Stimulated activated CD8-positive, alpha-beta memory T cell treated with anti-CD3 and anti-CD28 coated beads, Interleukin-2, amount 100 ng/mL, for 1 hour (primary cell): Measurements from ENCODE around the gene PDPK1.
"Not testable (repeated sequence)": the region's sequence is repeated elsewhere in the genome, so short reads cannot be mapped to it uniquely, and the experiment has no call there.

Source experiments
- DNase-seq, 2 donors: peaks; one replicate each; pipeline ENCODE4 v3.0.0-alpha.2; 2020; ENCODE audit warnings: low read depth in 2 of 2

Gene PDPK1

DNA sequence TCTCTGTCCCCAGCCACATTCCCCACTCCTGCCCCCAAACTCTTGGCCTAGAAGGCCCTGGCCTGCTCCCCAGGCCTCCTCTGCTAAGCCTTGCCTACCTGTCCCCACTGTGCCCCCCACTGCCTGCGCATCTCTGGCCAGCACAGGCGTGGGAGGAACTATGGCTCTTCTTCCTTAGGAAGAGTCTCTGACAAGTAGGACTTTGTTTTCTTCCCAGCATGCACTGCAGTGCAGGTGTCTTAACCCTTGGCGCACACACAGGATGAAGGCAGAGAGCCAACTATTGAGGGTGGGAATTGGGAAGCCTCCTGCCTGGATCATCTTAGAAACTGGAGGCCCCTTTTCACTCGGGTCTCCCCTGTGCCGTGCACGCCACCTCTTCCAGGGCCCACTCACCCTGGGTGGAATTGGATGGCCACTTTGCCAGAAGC, 14.0 kb upstream of the PDPK1 start:
- DNase-seq: no peak

DNA sequence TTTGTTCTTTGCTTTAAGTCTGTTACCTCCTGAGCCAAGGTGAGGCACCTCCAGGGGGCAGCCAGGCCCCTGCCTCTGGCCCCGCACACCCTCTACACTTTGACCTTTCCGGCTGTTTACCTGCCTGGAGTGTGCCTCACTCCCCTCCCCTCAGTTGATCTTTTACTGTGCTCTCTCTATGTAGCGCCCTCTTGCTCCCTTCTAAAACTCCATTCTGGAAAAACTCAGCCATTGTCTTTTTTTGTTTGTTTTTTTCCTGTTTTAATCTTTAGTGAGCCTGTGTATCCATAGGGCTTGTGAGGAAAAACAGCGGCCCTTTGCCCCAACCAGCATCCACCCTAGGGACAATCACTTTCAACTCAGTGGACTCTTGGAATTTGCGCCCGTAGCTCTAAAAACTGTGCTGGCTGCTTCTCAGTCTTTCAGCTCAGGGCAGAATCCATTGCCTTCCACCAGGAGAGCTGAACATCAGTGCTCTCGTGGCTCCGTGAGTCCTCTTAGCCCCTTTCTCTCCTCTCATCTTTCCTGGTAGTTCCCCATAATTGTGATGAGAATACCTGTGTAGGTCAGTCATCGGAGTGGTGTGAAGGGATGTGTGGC, 13.4 kb upstream of the PDPK1 start:
- DNase-seq: no peak

DNA sequence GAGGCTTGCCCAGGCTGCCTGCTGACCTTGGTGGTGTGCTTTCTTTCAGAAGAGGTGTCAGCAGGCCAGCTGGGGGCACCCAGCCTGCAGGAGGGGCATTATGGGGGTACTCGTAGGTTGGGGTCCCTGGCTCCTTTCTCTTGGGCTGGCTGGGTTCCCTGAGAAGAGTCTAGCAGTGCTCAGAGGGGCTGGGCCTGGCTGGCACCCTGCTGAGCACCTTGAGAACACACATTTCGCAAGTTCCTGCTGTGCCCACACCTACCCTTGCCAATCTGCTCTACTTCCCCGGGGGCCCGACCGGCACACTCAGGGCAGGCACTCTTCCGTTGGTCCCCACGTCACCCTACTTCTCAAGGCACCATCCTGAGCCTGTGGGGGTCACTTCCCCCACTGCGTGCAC, 11.7 kb upstream of the PDPK1 start:
- no peak for DNase-seq

DNA sequence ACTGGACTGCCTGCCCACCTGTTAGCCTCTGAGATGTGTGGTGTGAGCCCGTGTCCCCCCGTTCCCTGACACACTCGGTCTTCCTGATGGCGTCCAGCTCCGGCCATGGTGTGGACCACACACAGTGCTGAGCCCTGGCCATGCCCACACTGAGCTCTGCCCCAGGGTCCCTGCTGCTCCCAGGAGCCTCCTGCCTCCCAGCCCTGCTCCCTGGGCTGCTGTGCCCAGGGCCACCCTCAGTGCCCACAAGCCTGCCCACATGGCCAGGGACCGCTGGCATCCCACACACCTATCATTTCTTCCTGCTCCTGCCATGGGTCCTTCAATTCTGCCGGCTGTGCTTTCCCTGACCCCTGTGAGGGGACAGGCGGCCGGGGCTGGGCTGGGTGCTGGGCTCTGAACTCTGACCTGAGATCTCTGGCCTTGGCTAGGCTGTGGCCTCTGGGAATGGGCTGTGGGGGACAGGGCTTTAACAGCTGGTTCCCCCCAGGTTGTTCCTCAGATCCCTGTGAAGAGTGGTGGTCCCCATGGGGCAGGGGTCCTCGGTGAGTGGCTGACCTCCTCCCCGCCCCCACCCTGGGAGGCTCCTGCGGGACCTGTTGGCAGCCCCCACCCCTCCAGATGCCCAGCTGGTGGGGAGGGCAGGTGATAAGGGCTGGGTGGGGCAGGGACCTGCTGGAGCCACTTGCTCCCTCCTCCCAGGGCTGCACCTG, 10.6 kb upstream of the PDPK1 start:
- DNase-seq: no peak

DNA sequence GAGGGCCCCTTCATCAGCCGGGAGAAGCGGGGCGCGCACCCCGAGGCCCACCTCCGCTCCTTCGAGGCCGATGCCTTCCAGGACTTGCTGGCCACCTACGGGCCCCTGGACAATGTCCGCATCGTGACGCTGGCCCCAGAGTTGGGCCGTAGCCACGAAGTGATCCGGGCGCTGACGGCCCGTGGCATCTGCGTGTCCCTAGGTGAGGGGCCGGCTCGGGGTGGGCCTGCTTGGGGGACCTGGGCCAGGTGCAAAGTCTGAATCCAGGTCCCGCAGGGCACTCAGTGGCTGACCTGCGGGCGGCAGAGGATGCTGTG, 10.1 kb upstream of the PDPK1 start:
- DNase-seq: no peak

DNA sequence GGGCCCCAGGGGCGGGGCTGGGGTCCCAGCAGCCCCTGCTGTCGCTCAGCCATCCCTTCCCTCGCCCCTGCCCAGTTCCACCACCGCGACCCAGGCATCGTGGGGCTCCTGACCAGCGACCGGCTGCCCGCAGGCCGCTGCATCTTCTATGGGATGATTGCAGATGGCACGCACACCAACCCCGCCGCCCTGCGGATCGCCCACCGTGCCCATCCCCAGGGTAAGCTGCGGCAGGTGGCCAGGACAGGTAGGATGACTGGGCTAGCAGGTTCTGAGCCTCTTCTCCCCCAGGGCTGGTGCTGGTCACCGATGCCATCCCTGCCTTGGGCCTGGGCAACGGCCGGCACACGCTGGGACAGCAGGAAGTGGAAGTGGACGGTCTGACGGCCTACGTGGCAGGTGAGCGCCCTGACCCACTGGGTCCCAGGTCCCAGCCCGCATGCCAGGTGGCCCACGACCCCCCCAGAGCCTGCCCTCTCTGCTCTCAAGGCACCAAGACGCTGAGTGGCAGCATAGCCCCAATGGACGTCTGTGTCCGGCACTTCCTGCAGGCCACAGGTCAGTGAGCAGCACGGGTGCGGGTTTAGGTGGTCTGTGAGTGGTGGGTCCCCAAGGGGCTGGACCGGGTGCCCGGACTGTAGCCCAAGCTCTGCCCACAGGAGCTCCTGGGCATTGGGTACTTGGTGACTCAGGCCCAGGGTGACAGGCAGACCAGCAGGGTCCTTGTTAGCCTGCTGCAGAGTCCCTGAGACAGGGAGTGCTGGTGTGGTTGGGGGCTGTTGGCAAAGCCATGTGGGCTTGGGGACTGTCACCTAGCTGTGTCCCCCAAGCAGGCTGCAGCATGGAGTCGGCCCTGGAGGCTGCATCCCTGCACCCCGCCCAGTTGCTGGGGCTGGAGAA, 9.4 kb upstream of the PDPK1 start:
- no peak for DNase-seq

DNA sequence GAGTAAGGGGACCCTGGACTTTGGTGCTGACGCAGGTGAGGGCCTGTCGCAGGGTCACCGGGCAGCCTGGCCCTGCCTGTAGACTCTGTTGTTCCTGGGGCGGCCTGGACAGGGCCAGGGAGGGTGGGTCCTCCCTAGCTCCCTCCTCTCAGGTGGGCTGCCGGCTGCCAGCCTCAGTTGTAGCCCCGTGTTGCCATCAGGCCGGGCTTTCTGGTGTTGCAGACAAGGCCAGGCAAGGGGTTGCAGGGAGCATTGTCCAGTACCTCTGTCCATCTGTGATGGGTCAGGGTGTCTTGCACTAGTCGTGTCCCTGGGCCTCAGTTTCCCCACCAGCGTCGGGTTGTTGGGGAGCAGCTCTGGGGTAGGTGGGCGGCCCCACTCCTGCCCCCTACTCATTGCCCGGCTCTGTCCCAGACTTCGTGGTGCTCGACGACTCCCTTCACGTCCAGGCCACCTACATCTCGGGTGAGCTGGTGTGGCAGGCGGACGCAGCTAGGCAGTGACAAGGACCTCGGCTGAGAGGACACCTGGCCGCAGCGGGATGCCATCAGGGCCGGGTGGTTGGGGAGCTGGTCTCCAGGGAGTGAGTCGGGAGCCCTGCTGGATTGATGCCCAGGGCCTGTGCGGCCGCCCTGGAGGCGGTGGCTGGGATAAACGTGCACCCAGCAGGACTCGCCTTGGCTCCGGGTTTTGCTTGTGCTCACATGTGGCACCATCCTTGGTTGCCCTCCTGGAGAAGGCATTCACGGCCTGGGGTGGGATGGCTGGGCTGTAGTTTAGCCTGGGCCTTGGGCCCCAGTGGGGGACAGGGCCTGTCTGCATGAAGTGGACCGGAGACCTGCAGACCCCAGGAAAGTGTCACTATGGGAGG, 8.5 kb upstream of the PDPK1 start:
- no peak for DNase-seq

DNA sequence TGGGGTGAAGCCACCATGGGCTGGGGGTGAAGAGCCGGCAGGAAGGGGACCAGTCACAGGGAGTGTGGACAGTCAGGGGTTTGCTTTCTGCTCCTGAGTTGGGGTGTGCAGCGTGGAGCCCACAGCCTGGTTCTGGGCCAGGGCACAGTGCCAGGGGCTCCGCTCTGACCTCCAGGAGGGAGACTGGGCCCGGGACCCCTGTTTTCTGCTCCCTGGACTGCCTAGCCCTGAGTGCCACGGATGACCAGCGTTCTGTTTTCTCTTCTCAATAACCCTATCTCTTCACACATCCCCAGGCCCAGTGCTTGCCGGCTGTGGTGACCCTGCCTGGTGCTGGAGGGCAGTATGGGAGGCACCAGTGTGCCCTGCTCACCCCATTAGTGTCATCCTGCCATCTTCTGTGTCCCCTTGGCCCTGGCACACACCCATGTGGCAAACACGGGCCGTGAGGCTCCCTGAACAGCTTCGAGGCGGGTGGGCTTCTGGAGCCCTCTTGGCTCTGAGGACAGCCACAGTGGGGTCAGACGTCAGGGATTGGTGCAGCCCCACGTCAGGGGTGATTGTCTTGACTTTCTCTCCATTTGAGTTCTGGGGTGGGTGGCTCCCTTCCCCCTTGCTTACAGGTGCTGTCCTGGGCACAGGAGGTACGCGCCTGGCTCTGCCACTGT, 7.7 kb upstream of the PDPK1 start:
- no peak for DNase-seq

DNA sequence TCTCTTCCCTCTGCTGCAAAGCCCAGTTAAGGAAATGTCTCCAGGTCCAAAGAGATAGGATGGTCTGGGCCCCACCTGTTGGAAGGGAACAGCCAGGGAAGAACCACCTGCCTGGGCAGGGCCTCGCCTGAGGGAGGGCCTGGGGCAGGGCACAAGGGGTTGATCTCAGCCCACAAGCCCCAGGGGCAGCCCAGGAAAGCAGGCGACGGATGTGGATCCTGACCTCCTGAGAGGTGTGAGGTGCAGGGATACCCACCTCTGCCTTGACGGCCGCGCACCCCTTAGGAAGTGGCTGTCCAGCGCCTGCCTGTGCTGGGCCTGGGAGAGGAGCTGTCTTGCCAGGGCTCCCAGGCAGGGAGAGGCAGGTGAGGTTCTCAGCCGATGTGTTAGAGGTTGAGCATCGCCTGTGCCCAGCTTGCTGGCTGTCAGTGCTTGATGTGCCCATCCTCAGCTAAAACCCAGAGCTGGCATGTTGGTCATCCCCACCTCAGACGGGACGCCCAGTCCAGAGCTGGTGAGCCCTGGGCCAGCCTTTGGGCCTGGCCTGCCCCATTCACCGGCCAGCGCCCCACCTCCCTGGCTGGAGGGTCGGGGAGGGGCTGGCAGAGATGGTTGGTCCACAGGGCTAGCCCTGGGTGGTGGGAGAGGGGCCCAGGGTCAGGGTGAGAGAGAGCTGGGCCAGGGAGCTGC, 7.0 kb upstream of the PDPK1 start:
- no peak for DNase-seq

DNA sequence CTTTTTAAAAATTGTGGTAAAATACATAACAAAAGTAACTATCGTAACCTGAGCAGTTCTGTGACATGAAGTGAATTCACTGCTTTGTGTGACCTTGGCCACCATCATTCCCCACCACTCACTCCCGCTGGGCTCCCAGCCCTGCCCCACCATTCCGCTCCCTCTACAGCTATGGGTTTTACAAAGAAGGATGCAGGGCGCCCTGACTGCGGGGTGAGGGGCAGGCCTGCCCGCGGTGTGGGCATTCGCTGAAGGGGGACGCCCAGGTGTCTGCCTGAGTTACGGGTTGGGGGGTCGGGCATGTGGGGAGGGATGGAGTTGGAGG, 6.5 kb upstream of the PDPK1 start, which contains the start of gene CEMP1:
Gene CEMP1, minus strand, starts transcription at position 38 of the 325 bp plus-strand sequence. CDS start 335 bp downstream, outside the sequence.
- no peak for DNase-seq

DNA sequence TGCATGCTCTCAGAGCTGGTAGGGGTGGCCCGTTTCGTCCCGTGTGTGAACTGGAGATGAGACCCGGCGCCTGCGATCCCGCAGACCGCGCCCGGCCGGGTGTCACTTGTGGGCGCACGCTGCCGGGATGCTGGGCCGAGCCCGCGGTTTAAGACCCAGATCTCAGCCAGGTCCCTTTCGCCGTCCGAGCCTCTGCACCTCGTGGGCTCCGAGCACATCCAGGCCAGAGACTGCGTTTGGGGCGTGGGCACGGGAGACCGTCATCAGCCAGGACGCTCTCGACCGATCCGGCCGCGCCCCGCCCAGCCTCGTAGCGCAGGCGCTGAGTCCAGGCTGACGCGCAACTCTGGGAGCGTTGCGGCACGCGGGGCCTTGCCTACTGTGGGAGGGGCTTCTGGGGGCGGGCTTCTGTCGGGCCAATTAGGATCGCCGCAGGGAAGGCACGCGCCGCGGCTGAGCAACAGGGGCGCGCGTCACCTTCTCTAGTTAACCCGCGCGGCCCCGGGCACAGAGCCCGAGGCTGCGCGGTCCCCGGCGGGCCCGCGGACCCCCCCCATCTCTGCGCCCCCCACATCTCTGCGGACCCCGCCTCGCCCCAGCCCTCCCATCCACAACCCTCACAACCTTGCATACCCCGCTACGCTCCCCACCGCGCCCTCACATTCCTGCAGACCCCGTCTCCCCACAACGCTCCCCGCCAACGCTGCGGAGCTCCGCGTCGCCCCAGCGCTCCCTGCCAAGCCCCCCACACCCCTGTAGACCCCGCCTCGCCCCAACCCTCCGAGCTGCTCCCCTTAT, 5.9 kb upstream of the PDPK1 start:
- peak; percentile 90 to 96 for DNase-seq

DNA sequence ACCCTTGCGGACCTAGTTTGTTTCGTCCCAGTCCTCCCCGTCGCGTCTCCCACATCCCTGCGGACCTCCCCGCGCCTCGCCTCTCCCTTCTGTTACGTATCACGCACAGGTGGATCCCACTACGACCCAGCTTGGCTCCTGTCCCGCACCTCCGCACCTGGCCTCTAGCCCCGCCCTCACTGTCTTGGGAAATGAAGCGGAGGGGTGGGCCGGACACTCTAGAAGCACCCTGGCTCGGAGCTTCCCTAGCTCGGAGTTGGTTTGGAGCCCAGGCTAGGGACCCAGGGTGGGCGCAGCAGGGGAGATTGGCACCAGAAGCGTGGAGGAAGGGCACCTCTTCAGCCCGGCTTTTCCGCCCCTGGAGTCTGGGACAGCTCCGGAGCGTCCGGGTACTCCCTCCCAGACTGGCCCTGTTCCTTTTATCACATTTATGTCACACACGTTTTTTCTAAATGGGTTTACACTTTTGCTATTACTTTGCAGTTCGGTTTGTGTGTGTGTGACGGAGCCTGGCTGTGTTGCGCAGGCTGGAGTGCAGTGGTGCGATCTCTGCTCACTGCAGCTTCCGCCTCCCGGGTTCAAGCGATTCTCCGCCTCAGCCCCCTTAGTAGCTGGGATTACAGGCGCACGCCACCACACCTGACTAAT, 5.2 kb upstream of the PDPK1 start:
- DNase-seq: no peak

DNA sequence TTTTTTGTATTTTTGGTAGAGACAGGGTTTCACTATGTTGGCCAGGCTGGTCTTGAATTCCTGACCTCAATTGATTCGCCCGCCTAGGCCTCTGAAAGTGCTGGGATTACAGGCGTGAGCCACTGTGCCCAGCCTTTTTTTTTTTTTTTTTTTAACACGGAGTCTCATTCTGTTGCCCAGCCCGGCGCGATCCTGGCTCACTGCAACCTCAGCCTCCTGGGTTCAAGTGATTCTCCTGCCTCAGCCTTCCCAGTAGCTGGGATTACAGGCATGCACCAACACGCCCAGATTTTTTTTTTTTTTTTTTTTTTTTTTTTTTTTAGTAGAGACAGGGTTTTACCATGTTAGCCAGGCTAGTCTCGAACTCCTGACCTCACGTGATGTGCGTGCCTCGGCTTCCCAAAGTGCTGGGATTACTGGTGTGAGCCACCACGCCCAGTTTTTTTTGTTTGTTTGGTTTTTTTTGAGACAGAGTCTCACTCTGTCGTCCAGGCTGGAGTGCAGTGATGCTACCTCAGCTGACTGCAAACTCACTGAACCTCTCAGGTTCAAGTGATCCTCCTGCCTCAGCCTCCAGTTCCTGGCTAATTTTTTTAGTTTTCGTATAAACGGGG, 4.6 kb upstream of the PDPK1 start:
- not testable (repeated sequence) for DNase-seq

DNA sequence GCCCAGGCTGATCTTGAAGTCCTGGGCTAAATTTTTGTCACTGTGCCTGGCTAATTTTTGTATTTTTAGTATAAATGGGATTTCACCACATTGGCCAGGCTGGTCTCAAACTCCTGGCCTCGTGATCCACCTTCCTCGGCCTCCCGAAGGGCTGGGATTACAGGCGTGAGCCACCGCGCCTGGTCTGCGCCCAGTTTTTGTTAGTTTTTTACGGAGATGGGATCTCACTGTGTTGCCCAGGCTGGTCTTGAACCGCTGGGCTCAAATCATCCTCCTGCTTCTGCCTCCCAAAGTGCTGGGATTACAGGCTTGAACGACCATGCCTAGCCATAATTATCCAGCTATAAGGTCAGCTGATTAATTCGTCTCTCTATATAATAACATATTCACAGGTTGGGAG, 3.9 kb upstream of the PDPK1 start:
- DNase-seq: no peak

DNA sequence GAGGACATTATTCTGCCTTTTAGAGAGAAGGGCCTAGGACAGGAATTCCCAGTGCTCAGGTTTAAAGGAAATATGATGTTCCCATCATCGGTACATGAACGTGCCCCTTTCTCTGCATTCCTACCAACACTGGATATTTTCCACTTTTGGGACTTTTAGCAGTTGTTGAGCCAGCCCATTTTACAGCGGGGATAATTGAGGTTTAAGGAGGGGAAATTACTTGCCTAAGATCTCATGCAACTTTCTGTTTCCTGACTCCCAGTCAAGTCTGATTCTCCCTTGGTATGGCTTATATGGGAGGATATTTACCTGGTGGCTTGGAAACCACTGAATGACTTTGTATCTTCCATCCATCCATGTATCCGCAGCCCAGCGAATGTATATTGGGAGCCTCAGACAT, 3.5 kb upstream of the PDPK1 start:
- not testable (repeated sequence) for DNase-seq

DNA sequence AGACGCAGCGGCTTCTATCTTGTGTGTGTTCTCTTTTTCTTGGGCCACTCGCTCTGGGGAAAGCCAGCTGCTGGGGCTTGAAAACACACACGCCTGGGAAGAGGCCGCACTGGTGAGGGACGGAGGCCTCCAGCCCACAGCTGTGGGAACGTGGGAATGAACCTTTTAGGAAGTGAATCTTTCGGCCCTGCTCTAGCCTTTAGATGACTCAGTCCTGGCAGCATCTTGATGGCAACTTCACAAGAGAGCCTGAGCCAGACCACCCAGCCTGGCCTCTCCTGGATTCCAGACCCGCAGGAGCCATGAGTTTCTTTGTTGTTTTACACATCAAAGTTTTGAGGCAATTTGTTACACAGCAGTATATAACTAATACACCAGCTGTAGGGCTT, 2.2 kb upstream of the PDPK1 start:
- no peak for DNase-seq

DNA sequence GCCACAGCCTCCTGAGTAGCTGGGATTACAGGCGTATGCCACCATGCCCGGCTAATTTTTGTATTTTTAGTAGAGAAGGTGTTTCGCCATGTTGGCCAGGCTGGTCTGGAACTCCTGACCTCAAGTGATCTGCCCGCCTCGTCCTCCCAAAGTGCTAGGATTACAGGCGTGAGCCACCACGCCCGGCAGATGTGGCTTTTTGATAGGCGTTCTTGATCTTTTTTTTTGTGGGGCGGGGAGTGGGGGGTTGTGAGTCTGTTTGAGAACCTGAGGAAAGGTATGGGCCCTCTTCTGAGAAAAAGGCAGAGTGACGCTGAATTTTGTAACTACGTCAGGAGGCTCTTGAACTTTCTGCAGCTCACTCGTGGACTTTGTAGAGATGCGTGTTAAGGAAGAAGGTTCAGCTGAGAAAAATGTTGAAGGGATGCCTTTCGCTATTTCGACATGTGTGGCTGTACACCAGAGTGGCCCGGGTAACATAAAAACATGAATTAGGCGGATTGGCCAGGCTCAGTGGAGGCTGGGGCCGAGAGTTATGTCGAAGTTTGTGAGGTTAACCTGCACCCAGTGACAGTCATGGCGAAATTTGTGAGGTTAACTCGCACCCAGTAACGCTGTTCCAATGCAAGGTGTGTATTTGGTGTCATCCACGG, 1.5 kb downstream of the PDPK1 start:
- DNase-seq: not testable (repeated sequence)

DNA sequence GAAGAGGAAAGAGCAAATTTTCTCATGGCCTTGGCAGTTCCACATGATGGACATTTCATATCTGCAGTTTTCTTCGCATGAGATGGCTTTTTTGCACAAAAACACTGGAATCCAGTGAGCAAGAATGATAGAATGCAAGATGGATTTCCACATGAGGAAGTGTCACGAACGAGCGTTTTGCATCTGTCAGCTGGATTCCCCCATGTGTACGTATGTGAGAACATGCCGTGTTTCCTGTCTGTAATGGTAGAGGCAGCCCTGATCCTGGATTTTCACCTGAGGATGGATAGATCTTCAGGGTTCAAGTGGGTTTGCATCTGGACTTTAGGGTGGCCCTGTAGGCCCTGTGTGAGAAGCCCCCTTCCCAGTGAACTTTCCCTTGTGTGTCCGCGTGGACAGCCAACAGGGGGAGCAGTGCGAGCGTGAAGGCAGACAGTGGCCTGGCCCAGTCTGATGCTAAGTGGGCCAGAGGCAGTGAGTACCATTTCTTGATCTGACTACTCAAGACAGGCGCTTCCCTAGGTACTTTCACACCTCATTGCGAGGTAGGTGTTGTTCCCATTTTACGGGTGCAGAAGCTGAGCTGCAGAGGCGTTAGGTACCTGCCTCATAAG, 2.1 kb downstream of the PDPK1 start:
- DNase-seq: not testable (repeated sequence)
